Dermis blood vessel endothelial cell (primary cell): ENCODE data around the gene STRADA. TPM values are rescaled to one million over a fixed set of nuclear protein-coding genes. Genes with fewer than 3 reads are reported as not detected.

ENCODE experiments used
- DNase-seq: peaks from one replicate; pipeline ENCODE4 v3.0.0; 2010
- total RNA-seq: library from RNA; depleted of rRNA; stranded (reverse); fragments of >200 nt; gene quantifications from 2 replicates; pipeline ENCODE4 v1.2.3, GENCODE V29; 2014

STRADA gene, protein sequence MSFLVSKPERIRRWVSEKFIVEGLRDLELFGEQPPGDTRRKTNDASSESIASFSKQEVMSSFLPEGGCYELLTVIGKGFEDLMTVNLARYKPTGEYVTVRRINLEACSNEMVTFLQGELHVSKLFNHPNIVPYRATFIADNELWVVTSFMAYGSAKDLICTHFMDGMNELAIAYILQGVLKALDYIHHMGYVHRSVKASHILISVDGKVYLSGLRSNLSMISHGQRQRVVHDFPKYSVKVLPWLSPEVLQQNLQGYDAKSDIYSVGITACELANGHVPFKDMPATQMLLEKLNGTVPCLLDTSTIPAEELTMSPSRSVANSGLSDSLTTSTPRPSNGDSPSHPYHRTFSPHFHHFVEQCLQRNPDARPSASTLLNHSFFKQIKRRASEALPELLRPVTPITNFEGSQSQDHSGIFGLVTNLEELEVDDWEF
- total RNA-seq = 26.5 and 27.5 TPM in 2 replicates

DNA sequence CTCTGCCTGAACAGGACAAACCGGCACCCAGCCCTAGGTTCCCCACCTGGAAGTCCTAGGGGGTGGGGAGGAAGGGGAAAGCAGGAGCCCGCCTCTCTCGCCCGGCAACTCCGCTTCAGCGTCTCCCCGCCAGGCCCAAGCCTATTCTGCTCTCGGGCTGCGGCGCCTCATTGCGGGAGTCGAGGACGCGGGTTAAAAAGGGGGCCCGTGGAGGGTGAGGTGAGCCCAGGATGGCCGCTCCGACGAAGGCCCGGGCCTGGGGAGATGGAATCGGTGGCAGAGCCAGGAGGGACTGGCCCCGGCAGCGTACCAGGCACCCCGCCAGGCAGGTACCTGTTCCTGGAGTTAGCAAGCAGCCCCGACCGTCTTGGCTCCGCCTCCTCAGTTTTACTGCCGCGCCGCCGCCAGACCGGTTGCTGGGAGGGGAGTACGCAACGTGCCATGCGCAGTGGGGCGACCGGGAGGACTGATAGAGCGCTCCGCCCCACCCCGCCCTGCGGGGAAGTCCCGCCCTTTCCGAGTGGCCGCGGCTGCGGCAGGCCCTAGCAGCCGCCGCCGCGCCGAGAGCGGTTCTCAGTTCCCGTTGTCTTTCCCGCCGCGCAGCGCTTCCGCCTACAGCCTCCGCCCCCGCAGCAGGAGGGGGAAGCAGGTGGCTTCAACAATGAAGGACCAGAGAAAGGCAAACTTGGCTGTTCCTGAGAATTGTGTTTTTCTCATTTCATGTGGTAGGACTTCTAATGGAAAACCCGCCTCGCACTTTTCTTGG, at the start of gene STRADA:
TSS of gene STRADA (minus strand) at position 392 of the 766 bp plus-strand sequence. CDS start 13,430 bp downstream, outside the sequence.
- peak; percentile 99 for DNase-seq

DNA sequence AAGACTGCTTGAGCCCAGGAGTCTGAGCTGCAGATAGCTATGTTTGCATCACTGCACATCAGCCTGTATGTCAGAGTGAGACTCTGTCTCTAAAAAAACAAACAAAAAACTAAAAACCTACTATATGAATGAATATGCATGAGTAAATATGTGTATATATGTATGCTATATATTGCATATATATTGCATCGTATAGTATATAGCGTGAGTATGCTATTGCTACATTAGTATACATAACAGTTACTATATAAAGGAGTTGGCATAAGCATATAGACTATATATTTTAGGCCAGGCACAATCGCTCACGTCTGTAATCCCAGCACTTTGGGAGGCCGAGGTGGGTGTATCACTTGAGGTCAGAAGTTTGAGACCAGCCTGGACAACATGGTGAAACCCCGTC, 48.5 kb upstream of the STRADA start:
- DNase-seq = no peak

DNA sequence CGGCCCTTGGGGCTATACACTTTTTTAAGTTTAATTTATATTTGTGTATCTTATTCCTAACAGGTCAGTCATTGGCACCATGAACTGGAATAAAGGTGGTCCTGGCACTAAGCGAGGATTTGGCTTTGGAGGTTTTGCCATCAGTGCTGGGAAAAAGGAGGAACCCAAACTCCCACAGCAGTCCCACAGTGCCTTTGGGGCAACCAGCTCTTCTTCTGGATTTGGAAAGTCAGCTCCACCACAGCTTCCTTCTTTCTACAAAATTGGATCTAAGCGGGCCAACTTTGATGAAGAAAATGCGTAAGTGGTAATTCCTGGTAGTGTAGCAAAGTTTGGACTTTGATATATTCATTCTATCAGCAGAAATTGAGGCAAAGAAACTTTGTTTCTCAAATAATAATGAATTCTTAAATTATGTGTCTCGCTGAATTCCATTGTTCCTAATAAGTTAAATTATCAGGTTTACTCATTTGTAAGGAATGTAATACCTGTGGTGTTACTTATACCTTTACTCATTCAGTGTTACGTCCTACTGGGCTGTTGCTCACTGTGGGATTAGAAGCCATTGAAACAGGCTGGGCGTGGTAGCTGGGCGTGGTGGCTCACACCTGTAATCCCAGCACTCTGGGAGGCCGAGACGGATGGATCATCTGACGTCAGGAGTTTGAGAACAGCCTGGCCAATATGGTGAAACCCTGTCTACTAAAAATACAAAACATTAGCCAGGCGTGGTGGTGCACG, 45.5 kb upstream of the STRADA start:
- no peak for DNase-seq

DNA sequence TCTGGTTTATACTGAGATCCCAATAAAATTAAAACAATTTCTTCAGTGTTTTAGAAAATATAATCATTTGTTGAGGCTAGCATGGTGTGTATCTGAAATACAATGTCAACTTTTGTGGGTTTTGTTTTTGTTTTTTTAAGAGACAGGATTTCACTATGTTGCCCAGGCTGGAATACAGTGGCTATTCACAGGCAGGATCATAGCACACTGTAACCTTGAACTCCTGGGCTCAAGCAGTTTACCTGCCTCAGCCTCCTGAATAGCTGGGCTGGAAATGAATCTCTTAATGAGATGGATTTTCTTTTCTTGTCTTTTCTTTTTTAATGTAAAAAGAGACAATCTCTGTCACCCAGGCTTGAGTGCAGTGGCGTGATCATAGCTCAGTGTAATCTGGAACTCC, 44.5 kb upstream of the STRADA start:
- no peak for DNase-seq

DNA sequence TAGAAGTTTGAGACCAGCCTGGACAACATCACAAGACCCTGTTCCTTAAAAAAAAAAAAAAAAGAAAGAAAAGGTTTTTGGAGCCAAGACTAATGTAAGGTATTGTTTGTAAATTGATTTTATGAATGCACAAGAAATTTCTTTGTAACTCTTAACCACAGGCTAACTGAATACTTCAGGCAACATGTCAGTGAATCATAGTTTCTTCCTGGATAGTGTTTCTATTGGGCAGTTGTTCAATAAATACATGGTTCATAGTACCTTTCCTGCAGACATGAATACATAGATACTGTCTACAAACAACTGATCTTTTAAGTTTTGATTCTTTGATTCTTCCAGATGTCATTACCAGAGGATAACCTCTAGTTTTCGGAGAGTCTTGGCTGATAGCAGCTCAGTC, 44.0 kb upstream of the STRADA start:
- DNase-seq = peak; percentile 44

DNA sequence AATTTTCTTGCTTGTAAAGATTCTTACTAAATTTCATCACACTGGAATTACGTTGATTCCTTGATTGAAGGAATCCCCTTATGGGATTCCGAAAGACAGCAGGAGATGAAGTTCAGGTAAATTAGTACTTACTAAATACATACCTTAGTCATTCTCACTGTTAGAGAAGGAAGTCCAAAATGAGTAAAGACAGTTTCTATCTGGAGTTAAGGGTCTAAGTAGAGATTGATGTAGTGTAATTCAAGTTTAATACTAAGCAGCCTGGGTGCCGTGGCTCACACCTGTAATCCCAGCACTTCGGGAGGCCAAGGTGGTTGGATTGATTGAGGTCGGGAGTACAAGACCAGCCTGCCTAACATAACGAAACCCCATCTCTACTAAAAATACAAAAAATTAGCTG, 41.9 kb upstream of the STRADA start:
- no peak for DNase-seq

DNA sequence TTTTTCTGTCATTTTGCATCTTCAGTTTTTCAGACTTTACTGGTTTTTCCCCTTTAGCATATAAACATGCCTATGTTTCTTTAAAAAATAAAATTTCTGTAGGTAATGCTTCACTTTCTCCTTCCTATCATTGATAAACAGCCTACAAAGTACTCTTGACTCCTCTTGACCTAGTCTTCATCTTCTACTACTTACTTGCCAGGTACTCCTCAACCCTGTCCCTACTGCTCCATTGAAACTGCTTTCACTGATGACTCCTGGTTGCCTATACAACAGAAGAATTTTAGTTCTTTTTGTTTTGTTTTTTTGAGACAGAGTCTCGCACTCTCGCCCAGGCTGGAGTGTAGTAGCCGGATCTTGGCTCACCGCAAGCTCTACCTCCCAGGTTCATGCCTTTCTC, 39.3 kb upstream of the STRADA start:
- DNase-seq = no peak

DNA sequence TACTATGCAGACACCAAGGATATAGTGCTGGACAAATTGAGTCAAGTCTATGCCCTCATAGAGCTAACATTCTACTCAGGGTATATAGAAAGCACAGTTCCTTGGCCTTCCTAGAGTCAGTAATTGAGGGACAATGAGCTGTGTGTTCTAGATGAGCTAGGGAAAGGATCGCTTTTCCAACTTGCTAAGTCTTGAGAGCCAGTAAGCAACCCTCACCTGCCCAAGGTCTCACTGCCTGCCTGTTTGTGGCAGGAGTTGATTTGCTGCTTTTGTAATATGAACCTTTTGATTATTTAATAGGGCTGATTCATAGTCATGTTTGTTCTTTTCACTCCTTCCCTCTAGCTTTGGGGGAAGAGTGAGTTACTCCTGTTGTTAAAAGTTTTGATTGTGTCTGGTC, 38.9 kb upstream of the STRADA start:
- no peak for DNase-seq

DNA sequence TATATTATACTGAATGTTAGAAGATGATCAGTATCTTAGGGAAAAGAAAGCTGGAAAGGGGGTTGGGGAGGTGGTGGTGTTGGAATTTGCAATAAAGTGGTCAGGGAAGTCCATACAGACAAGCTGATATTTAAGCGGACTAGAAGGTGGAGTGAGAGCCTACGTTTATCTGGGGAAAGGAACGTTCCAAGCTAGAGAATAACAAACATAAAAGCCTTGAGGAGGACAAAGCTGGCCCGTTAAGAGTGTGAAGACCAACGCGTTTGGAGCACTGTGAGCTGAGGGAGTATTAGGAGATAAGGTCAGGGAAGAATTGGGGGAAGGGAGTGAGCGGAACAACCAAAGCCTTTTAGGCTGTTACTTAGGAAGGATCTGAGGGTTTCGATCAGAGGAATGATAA, 33.8 kb upstream of the STRADA start:
- DNase-seq = peak; percentile 22

DNA sequence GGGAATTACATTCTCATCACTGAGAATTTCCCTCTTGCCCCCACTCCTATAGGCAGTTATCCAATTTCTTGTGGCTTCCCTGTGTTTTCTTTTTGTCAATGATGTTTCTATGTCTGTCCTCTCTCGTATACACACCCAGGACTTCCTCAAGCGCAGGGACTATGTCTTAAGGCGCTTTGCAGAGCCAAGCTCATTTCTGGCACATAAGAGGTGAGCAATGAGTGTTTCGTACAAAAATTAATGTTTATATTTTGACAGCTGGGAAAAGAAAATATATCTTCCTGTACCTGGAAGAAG, 33.3 kb upstream of the STRADA start:
- peak; percentile 32 for DNase-seq

DNA sequence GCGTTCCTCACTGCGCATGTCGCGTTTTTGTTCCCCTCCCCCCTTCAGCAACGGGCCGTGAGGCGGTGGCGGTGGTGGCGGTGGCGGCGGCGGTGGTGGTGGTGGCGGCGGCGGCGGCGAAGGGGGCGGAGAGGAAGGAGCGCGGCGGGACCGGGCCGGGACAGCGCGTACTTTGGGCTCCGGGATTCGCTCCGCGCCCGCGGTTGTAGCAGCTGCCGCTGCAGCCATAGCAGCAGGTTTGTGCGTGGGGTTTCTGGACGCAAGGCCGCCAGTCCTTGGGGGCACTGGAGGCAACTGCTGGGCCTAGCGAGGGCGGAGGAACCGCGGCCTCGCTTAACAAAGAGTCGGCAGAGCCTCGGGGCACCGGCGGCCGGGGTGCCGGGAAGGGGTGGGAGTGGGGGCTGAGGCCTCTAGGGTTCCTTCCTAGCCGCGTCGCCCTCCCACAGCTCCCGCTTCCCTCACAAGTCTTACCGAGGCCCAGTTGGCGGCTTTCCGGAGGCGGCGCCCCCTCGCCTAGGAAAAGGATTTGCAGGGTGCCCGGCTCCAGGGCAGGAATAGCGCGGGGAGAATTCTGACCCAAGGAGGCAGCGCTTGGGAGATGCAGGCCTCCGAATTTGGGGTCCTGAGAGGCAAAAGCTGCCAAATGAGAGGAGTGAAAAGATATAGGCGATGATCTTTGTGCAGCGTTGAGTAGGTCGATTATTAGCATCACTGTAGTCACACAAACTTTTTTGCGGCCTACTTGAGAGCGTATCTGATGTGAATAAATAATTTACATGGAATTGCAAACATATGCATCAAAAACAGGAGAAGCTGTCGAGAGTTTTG, 32.8 kb upstream of the STRADA start, which contains the start of gene DDX42:
TSS of gene DDX42 (plus strand) at position 30 of the 828 bp plus-strand sequence. CDS start 12,880 bp downstream, outside the sequence.
- peak; percentile 76 for DNase-seq

DNA sequence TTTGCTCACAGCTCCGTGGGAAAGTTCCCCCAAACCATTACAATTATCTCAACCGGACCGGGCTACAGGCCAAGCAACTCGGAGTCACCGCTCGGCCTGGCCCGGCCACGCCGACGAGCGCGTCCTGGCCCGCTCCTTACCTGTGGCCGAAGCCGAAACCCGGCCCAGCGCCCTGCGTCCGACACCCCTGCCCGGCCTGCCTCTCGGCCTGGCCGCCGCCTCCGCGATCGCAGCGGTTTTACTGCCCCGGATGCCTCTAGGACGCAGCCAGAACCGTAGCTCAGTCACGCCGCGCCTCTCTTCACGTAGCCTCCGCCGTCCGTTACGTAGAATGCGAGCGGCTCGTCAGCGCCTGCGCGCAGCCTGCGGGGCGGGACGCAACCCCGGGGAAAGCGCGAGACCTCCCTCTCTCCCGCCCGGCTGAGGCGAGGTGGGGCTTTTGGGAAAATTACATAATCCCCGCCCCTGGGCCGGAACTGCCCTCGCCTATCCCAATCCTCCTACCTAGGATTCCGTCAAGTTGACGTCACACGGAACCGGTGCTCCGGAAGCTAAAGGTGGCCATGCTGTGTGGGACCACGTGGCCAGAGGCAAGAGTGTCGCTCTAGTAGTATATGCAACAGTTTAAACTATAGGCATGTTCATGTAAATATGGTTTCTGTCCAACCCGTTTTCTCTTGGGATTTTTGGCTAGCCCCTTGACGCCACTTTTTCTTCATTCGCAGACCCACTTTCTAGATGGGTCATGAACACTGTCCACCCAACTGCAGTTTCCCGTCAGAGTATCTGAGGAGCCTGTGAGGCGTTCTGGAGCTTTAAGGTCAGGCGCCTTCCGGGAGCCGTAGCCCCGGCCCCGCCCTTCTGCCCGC, 31.9 kb upstream of the STRADA start, which contains the start of gene CCDC47:
TSS of gene CCDC47 (minus strand) at position 326 of the 869 bp plus-strand sequence. CDS start 7,422 bp downstream, outside the sequence.
- peak; percentile 100 for DNase-seq

DNA sequence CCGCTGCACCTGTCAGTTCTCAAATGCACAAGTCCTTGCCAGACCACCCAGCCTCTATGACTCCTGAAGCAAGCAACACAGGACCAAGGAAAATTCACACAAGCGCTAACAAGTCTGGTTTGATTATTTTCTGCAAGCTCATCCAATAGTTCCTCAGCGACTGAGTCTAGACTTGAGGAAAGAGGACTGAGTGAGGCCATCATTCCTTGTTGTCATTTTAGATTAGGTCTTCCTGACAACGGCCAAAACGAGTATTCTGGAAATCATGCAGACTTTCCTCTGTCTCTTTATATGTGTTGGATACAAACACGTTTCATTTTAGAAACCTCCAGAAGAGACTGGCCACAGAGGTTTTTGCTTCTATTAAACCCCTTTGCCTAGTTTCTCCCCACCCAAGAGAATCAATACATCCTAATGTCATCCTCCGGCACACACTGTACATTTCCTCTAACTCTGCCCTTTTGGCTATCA, 31.2 kb upstream of the STRADA start:
- peak; percentile 55 for DNase-seq

DNA sequence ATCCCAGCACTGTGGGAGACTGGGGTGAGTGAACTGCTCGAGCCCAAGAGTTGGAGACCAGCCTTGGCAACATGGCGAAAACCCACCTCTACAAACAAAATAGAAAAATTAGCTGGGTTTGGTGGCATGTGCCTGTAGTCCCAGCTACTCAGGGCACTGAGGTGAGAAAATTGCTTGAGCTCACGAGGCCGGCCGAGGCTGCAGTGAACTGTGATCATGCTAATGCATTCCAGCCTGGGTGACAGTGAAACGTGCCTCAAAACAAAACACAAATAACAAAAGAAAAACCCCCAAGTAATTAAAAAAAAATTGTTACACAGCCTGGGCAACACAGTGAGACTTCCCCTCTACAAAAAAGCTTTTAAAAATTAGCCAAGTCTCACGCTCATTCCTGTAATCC, 26.8 kb upstream of the STRADA start:
- DNase-seq = no peak

DNA sequence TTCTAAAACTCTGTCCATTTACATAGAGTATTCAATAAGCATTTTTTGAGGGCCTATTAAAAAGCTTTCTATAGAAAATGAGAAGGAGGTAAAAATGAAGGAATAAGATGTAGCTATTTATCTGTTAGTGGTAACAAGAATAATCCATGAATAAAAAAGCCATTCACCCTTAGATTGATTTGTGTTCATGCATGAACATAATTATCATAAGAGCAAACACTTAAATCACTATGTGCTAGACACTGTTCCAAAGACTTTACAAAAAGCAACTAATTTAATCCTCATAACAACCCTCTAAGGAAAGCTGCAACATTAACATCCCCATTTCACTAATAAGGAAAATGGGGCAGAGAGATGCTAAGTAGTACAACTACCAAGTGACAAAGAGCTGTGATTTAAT, 25.2 kb upstream of the STRADA start:
- DNase-seq = no peak

DNA sequence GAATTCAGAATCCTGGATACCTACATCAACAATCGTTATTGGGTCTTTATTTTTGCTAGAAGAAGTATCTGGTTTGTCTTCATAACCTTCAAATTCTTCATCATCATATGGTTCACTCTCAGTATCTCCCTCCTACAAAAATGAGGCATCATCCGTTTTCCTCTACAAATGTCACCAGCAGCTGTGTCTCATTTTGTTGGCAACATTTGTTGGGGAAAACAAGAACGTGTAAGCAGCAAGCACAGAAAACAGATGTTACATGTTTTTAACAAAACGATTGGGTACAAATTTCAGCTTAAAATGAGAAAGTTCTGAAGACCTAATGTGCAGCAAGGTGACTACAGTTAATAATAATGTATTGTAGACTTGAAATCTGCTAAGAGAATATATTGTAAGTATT, 23.1 kb upstream of the STRADA start:
- no peak for DNase-seq

DNA sequence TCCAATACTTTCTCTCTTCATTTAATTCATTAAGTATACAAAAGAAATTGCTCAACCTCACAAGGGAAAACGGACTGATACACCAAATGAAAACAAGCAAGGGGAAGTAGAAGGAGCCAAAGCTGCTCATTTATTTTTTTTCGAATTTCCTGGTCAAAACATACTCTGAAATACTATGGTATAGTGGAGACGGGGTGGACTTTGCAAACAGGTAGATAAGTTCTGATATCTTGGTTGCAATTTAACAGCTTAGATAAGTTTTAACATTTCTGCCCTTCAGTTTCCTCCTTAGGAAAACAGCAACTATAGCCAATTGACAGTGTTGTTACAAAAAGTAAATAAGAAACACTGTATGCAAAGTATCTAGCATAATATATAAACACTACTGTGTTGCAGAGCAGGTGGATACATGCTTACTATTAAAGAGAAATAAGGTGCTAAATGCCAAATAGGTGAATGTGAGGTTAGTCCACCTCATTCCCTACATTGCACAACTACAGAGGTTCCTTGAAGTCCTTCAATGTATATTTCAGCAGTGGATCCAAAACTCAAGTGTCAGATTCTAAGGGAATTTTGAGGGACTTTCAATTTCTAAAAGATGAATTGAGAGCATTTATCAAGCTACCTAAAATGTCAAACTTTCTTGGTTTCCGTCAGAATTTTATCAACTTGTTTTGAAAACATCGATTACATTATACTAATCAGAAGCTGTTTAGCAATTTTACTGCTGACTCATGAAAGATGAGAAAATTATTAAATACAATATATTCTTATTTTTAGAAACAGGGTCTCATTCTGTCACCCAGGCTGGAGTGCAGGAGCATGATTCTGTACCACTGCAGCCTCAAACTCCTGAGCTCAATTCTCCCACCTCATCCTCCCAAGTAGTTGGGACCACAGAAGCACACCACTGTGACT, 20.8 kb upstream of the STRADA start:
- peak; percentile 31 for DNase-seq

DNA sequence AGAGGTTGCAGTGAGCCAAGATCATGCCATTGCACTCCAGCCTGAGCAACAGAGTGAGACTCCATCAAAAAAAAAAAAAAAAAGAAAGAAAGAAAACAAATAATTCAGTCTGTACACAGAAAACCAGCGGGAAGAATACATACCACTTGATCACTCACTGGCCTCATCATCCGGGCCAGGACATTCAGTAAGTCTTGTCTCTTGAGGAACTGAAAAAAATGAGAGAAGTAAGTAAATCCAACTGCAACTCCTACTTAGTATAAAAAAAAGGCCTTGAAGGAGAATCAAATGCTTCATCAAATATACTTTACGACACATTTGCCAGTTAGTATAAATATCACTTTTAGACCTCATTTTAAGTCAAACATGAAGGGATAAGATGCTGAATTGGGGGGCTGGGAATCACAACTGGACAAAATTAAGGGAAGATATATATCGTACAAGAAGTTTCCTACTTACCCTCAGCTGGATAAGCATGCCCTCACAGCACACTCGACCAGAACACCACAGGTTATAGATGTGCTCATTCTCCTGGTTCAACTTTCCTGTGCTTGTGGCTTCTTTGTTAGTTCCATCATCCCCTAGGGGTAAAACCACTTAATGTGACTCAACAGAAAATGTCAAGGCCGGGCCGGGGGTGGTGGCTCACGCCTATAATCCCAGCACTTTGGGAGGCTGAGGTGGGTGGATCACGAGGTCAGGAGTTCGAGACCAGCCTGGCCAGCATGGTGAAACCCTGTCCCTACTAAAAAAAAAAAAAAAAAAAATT, 19.4 kb upstream of the STRADA start:
- DNase-seq = no peak

DNA sequence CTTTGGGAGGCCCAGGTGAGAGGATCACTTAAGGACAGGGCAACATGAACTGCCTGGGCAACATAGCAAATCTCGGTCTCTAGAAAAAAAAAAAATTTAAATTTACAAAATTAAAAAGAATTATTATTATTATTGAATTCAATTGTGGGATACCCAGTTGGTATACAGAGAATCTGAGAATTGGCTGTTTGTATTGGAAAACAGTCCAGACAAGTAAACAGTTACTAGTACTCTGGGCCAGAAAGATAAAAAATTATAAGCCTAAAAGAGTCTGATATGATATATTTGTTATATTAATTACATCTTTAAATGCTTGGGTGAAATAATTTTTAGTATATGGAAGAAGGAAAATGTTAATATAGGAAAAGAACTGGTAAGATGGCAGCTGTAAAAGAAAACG, 16.8 kb upstream of the STRADA start:
- DNase-seq = no peak
